ENCODE results near the gene ZNF506.
"Not testable (repeated sequence)": the region's sequence is repeated elsewhere in the genome, so short reads cannot be mapped to it uniquely, and the experiment has no call there.

Gene ZNF506

GRCh38 chr19:19745496-19746285, 75.9 kb downstream of the ZNF506 start:
- no peak for DNase-seq (ENCODE audit: low spot score)

- DNase-seq (ENCODE audit: low spot score) = no peak
These were observed 76.9 kb downstream of the ZNF506 start for GRCh38 chr19:19744641-19745040.

- DNase-seq (ENCODE audit: low spot score) = not testable (repeated sequence)
These were observed 77.6 kb downstream of the ZNF506 start for GRCh38 chr19:19743921-19744320.

- no peak for DNase-seq (ENCODE audit: low spot score)
These were observed 78.4 kb downstream of the ZNF506 start for GRCh38 chr19:19743176-19743575.

GRCh38 chr19:19742773-19743172, 78.8 kb downstream of the ZNF506 start:
- no peak for DNase-seq (ENCODE audit: low spot score)
